Measurements from ENCODE around the gene RFX1.

RFX1 gene

GRCh38 chr19:13992025-13992424 lies 14.1 kb downstream of the RFX1 start:
- no peak for TF ChIP-seq CTCF (IDR thresholded peaks at IDR 0.05; ENCODE audit: low read depth, low read length)

GRCh38 chr19:13990085-13990484 lies 16.0 kb downstream of the RFX1 start:
- TF ChIP-seq CTCF (IDR thresholded peaks at IDR 0.05; ENCODE audit: low read depth, low read length), result no peak
- H3K4me3 ChIP-seq (ENCODE audit: low read depth, low read length), result no peak overlapping the region

More at GRCh38 chr19:13992025-13992424, 14.1 kb downstream of the RFX1 start:
- H3K4me3 ChIP-seq (ENCODE audit: low read depth, low read length), result no peak overlapping the region

GRCh38 chr19:13989487-13989886 lies 16.6 kb downstream of the RFX1 start:
- no peak for TF ChIP-seq CTCF (IDR thresholded peaks at IDR 0.05; ENCODE audit: low read depth, low read length)
- no peak overlapping the region for H3K4me3 ChIP-seq (ENCODE audit: low read depth, low read length)

- TF ChIP-seq CTCF (IDR thresholded peaks at IDR 0.05; ENCODE audit: low read depth, low read length), result no peak
Observed at GRCh38 chr19:13987101-13987890, 18.8 kb downstream of the RFX1 start.

GRCh38 chr19:13986348-13986904 lies 19.7 kb downstream of the RFX1 start:
- no peak overlapping the region for H3K4me3 ChIP-seq (ENCODE audit: low read depth, low read length)
- TF ChIP-seq CTCF (IDR thresholded peaks at IDR 0.05; ENCODE audit: low read depth, low read length), result no peak

More at GRCh38 chr19:13987101-13987890, 18.8 kb downstream of the RFX1 start:
- H3K4me3 ChIP-seq (ENCODE audit: low read depth, low read length), result no peak overlapping the region

GRCh38 chr19:13985771-13986347 lies 20.3 kb downstream of the RFX1 start:
- no peak overlapping the region for H3K4me3 ChIP-seq (ENCODE audit: low read depth, low read length)
- no peak for TF ChIP-seq CTCF (IDR thresholded peaks at IDR 0.05; ENCODE audit: low read depth, low read length)

All from WI38 (cell line).